Tibial nerve (tissue), 3 donors: ENCODE measurements around the gene ZNF513.

Experiments
- CTCF ChIP-seq, 5 experiments: fragments of 200-600 bp in 3 of 5; fragments of 450-650 bp in 2 of 5; sonication (generic) in 3 of 5; IDR thresholded peaks; one replicate each; pipeline ENCODE4 v1.5.1; 2016 to 2019; ENCODE audit warnings: antibody characterized with exemption in 5 of 5, mild to moderate bottlenecking in 3 of 5, moderate library complexity in 2 of 5
- POLR2A ChIP-seq, 2 donors: fragments of 450-650 bp; IDR thresholded peaks; one replicate each; pipeline ENCODE4 v1.6.1; 2017; ENCODE audit warnings: antibody characterized with exemption in 2 of 2, mild to moderate bottlenecking in 2 of 2, moderate library complexity in 2 of 2

GRCh38 chr2:27370026-27370815, 10.3 kb downstream of the ZNF513 start, which contains the start of the genes EIF2B4 and SNX17:
- peak; percentile 55 to 92 (median 82) for TF ChIP-seq CTCF (IDR thresholded peaks at IDR 0.05)
- peak; percentile 27 to 67 for TF ChIP-seq POLR2A (IDR thresholded peaks at IDR 0.05)
